Measurements from ENCODE around the gene PLXND1.

- no peak for TF ChIP-seq CTCF (IDR thresholded peaks at IDR 0.05)
- TF ChIP-seq EZH2 (IDR thresholded peaks at IDR 0.05; ENCODE audit: borderline replicate concordance, insufficient read depth, low read depth, low read length, poor library complexity, severe bottlenecking): no peak
Observed at GRCh38 chr3:129599607-129600006, 6.9 kb downstream of the PLXND1 start.
